Mesendoderm (in vitro differentiated cells): Measurements from ENCODE around the gene RAB25.

Experiments used
- DNase-seq: peaks from one replicate; pipeline ENCODE4 v3.0.0; 2013
- H2AK5ac ChIP-seq: 2 replicates; pipeline ENCODE4 v1.6.1; 2013; ENCODE audit warnings: low read length, inconsistent platforms
- H2BK120ac ChIP-seq: 2 replicates; pipeline ENCODE4 v1.6.1; 2013; ENCODE audit warnings: low read depth, mild to moderate bottlenecking, low read length, moderate library complexity, mixed read lengths
- H2BK15ac ChIP-seq: replicated peaks from 2 replicates; pipeline ENCODE4 v1.6.1; 2013; ENCODE audit warnings: low read depth, mild to moderate bottlenecking, moderate library complexity
- H2BK5ac ChIP-seq: 2 replicates; pipeline ENCODE4 v1.6.1; 2013; ENCODE audit warnings: low read length, inconsistent platforms
- H3K18ac ChIP-seq: 2 replicates; pipeline ENCODE4 v1.6.1; 2013; ENCODE audit warnings: mild to moderate bottlenecking, low read length, mixed read lengths
- H3K23ac ChIP-seq: one replicate; pipeline ENCODE4 v1.6.1; 2013; ENCODE audit warnings: low read length
- H3K27ac ChIP-seq: 2 replicates; pipeline ENCODE4 v1.5.1; 2013; ENCODE audit warnings: low read depth, mild to moderate bottlenecking, inconsistent platforms, low read length, moderate library complexity
- H3K27me3 ChIP-seq: 2 replicates; pipeline ENCODE4 v1.6.1; 2013; ENCODE audit warnings: low read length, control low read depth, mild to moderate bottlenecking, inconsistent platforms; ENCODE audit not compliant: insufficient read depth, poor library complexity
- H3K36me3 ChIP-seq: 2 replicates; pipeline ENCODE4 v1.6.1; 2013; ENCODE audit warnings: low read length, inconsistent platforms; ENCODE audit not compliant: control insufficient read depth, insufficient read depth
- H3K4ac ChIP-seq: one replicate; pipeline ENCODE4 v1.6.1; 2013; ENCODE audit warnings: low read depth, mild to moderate bottlenecking, low read length, moderate library complexity
- H3K4me1 ChIP-seq: 2 replicates; pipeline ENCODE4 v1.6.1; 2013; ENCODE audit warnings: low read depth, low read length, inconsistent platforms; ENCODE audit not compliant: control insufficient read depth
- H3K4me2 ChIP-seq: 2 replicates; pipeline ENCODE4 v1.6.1; 2013; ENCODE audit warnings: low read length
- H3K4me3 ChIP-seq: 2 replicates; pipeline ENCODE4 v1.5.1; 2013; ENCODE audit warnings: mild to moderate bottlenecking, low read length
- H3K56ac ChIP-seq: one replicate; pipeline ENCODE4 v1.6.1; 2013; ENCODE audit warnings: low read length
- H3K79me1 ChIP-seq: 2 replicates; pipeline ENCODE4 v1.6.1; 2013; ENCODE audit warnings: low read length, inconsistent platforms
- H3K79me2 ChIP-seq: 2 replicates; pipeline ENCODE4 v1.6.1; 2013; ENCODE audit warnings: mild to moderate bottlenecking, low read length; ENCODE audit not compliant: control insufficient read depth, insufficient read depth
- H3K9ac ChIP-seq: 2 replicates; pipeline ENCODE4 v1.6.1; 2013; ENCODE audit warnings: low read length, inconsistent platforms
- H4K5ac ChIP-seq: one replicate; pipeline ENCODE4 v1.6.1; 2013; ENCODE audit warnings: low read length
- H4K8ac ChIP-seq: one replicate; pipeline ENCODE4 v1.6.1; 2013; ENCODE audit warnings: low read depth, mild to moderate bottlenecking, control low read depth, low read length, moderate library complexity
- WGBS: extraction: QIAGEN DNeasy Blood & Tissue Kit; methylation state at CpG from one replicate; pipeline ENCODE4 v1.1.7; 2013; ENCODE audit warnings: low lambda C conversion rate, missing lambda C conversion rate; ENCODE audit not compliant: insufficient coverage; ENCODE audit errors: extremely low coverage; 5-methylcytosine and 5-hydroxymethylcytosine counted together

RAB25 gene

GRCh38 chr1:156112276-156113137 is 51.5 kb downstream of the RAB25 start:
- Histone ChIP-seq H4K5ac (no peak overlapping the region), H2AK5ac (peak overlapping the region; percentile 34), H3K27ac (no peak overlapping the region), H3K79me1 (peaks cover 2% of the 10 kb centered on the region), H3K4me3 (no peak overlapping the region), H4K8ac (no peak overlapping the region), H3K36me3 (no peaks in the 10 kb centered on the region), H3K56ac (no peak overlapping the region), H3K23ac (peak overlapping the region; percentile 6), H2BK15ac (no peak overlapping the region), H2BK120ac (no peak overlapping the region), H3K4ac (no peak overlapping the region), H3K79me2 (peaks cover 4% of the 10 kb centered on the region), H3K27me3 (no peaks in the 10 kb centered on the region), H3K18ac (no peak overlapping the region), H3K4me1 (peaks cover under 1% of the 10 kb centered on the region), H3K9ac (no peak overlapping the region), H2BK5ac (no peak overlapping the region), H3K4me2 (no peak overlapping the region)
- no peak for DNase-seq
- no CpG with 5 or more reads among the region's 10 CpGs for WGBS

- H3K56ac ChIP-seq, result no peak overlapping the region
- H2BK120ac ChIP-seq, result no peak overlapping the region
- no peaks in the 10 kb centered on the region for H3K27me3 ChIP-seq
- no peak overlapping the region for H4K8ac ChIP-seq
- peaks cover 5% of the 10 kb centered on the region for H3K79me2 ChIP-seq
- H2BK5ac ChIP-seq, result no peak overlapping the region
- H3K9ac ChIP-seq, result no peak overlapping the region
- no peak overlapping the region for H3K4ac ChIP-seq
- no peak overlapping the region for H2BK15ac ChIP-seq
- no peak overlapping the region for H3K4me3 ChIP-seq
- no peak overlapping the region for H3K23ac ChIP-seq
- H3K36me3 ChIP-seq, result no peaks in the 10 kb centered on the region
- no peak for DNase-seq
- H3K27ac ChIP-seq, result no peak overlapping the region
- no CpG with 5 or more reads among the region's 4 CpGs for WGBS
- H3K18ac ChIP-seq, result no peak overlapping the region
- H2AK5ac ChIP-seq, result no peak overlapping the region
- no peak overlapping the region for H3K4me2 ChIP-seq
- no peaks in the 10 kb centered on the region for H3K4me1 ChIP-seq
- peaks cover 5% of the 10 kb centered on the region for H3K79me1 ChIP-seq
- H4K5ac ChIP-seq, result no peak overlapping the region
Measured at GRCh38 chr1:156113282-156113950, 52.5 kb downstream of the RAB25 start.

- no CpG with 5 or more reads among the region's 37 CpGs for WGBS
- Histone ChIP-seq H3K4me2 (peak within 1 kb of the TSS; percentile 96), H3K4ac (no peak within 1 kb of the TSS), H2BK120ac (no peak within 1 kb of the TSS), H3K18ac (no peak within 1 kb of the TSS), H3K4me1 (no peaks in the 10 kb centered on the region), H3K23ac (peak within 1 kb of the TSS; percentile 76), H2BK5ac (peak within 1 kb of the TSS; percentile 47), H2BK15ac (no peak within 1 kb of the TSS), H3K4me3 (peak within 1 kb of the TSS; percentile 89), H4K8ac (no peak within 1 kb of the TSS), H3K56ac (peak within 1 kb of the TSS; percentile 95), H2AK5ac (no peak within 1 kb of the TSS), H3K9ac (peak within 1 kb of the TSS; percentile 90), H3K79me1 (peaks cover 5% of the 10 kb centered on the region), H3K79me2 (peaks cover 6% of the 10 kb centered on the region), H3K36me3 (no peaks in the 10 kb centered on the region), H3K27ac (peak within 1 kb of the TSS; percentile 7), H4K5ac (no peak within 1 kb of the TSS), H3K27me3 (no peaks in the 10 kb centered on the region)
- peak; percentile 96 for DNase-seq
Measured at GRCh38 chr1:156114101-156114918, 53.4 kb downstream of the RAB25 start, which contains the start of gene LMNA. TSS of gene LMNA (plus strand) at chr1:156114711. CDS start at chr1:156114919, 208 bp downstream.

- H3K79me1 ChIP-seq, result peaks cover 7% of the 10 kb centered on the region
Measured at GRCh38 chr1:156114919-156115513, 54.1 kb downstream of the RAB25 start.

More at GRCh38 chr1:156114919-156115513, 54.1 kb downstream of the RAB25 start:
- Histone ChIP-seq H3K4ac (no peak overlapping the region), H3K9ac (peak overlapping the region; percentile 90), H2BK5ac (peak overlapping the region; percentile 47), H3K27ac (peak overlapping the region; percentile 7), H3K56ac (peak overlapping the region; percentile 95), H3K4me2 (peak overlapping the region; percentile 96), H3K18ac (no peak overlapping the region), H2AK5ac (no peak overlapping the region), H3K27me3 (no peaks in the 10 kb centered on the region), H2BK120ac (no peak overlapping the region), H4K8ac (no peak overlapping the region), H3K36me3 (no peaks in the 10 kb centered on the region), H3K4me3 (peak overlapping the region; percentile 89), H3K23ac (peak overlapping the region; percentile 76), H4K5ac (no peak overlapping the region), H2BK15ac (no peak overlapping the region), H3K79me2 (peaks cover 8% of the 10 kb centered on the region), H3K4me1 (peaks cover under 1% of the 10 kb centered on the region)
- DNase-seq, result peak; percentile 77
- WGBS, result no CpG with 5 or more reads among the region's 49 CpGs
